ENCODE results near the gene SYCP1.
A peak's percentile ranks its signal among the peaks of the same experiment; 100 is the strongest.

Gene SYCP1

DNA sequence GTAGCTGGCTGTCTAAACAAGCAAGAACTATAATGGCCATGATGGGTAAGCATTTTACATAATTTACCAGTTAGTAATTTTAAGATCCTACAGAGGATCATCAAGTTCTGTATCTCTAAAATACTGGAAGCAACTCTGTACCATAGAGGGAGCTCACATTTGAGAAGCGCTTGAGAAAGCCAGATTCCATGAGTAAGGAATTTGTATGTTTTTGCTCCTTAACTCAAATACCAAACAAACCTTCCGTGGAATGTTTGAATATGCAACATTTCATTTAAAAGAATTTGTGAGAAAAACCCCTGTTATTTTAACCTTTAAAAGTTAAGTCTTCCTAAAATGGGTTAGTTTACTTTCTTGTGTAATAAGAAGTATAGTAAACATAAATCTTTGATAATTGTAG, 176.9 kb downstream of the SYCP1 start:
- H3K4me3 ChIP-seq: no peak overlapping the region
- TF ChIP-seq, protein P1, sequence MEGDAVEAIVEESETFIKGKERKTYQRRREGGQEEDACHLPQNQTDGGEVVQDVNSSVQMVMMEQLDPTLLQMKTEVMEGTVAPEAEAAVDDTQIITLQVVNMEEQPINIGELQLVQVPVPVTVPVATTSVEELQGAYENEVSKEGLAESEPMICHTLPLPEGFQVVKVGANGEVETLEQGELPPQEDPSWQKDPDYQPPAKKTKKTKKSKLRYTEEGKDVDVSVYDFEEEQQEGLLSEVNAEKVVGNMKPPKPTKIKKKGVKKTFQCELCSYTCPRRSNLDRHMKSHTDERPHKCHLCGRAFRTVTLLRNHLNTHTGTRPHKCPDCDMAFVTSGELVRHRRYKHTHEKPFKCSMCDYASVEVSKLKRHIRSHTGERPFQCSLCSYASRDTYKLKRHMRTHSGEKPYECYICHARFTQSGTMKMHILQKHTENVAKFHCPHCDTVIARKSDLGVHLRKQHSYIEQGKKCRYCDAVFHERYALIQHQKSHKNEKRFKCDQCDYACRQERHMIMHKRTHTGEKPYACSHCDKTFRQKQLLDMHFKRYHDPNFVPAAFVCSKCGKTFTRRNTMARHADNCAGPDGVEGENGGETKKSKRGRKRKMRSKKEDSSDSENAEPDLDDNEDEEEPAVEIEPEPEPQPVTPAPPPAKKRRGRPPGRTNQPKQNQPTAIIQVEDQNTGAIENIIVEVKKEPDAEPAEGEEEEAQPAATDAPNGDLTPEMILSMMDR (IDR thresholded peaks at IDR 0.05): no peak
- H3K27ac ChIP-seq: no peak overlapping the region
- DNase-seq (ENCODE audit: low spot score): no peak

DNA sequence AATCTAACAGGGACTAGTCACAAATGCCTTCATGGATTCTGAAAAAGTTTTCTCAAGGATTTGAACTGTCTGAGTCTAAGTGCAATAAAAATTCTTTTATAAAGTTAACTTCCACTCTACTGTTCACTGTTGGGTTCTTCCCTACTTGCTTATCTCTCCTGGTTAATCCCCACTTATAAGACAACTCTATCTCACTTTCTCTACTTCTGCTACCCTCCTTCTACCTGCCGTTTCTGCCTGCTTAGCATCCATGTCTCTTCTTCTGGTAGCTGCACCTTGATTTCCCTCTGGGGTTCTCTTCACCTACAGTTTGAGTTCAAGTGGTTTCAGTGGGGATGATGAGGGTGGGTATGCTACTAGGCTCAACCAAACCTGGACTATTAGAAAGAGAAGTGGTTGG, 181.0 kb downstream of the SYCP1 start:
- no peak for DNase-seq (ENCODE audit: low spot score)
- TF ChIP-seq, protein P1 (IDR thresholded peaks at IDR 0.05): no peak
- H3K4me3 ChIP-seq: no peak overlapping the region
- no peak overlapping the region for H3K27ac ChIP-seq

DNA sequence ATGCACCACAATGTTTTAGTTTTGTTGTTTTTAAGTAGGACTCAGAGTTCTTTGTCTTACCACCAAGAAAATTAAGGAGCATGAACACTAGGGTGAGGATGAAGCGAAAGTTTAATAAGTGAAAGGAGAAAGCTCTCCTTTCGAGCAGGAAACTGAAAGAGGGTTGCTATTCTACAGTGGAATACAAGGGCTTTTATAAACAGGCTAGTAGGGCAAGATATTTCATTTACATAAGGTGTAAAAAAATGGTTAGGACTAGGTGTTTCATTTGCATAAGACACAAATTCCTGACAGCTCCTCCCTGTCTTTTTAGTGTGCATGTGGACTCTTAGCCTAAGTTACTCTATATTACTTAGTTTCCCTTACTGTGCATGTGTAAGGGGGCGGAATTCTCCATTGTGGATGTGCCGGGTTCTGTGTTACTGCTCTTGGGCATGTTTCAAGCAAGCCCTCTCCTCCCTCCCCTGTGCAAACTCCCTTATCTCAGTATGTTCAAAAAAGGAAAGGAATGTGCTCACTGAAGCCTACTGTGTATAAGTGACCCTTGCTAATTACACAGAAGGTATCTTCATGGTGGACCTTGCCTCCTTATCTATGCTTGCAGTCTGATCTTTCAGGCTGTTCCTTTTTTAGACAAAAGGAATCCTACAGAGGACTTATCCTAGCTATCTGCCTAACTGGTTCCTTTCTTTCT, 182.3 kb downstream of the SYCP1 start:
- TF ChIP-seq, protein P1 (IDR thresholded peaks at IDR 0.05): no peak
- Histone ChIP-seq H3K27ac (peak overlapping the region in 1 of 2 donors; percentile 31), H3K4me3 (no peak overlapping the region)
- DNase-seq (ENCODE audit: low spot score): no peak

DNA sequence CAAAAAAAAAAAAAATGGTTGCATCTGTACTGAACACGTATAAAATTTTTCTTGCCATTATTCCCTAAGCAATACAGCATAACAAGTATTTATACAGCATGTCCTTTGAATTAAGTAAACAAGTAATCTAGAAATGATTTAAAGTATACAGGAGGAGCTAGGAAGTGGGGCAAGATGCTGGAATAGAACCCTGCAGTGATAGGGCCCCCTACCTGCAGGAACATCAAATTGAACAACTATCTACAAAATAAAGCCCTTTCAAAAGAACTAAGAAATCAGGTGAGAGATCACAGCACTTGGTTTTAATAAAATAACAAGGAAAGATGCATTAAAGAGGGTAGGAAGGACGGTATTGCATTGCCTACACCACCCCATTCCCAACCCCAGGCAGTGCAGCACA, 185.8 kb downstream of the SYCP1 start:
- DNase-seq (ENCODE audit: low spot score): no peak
- Histone ChIP-seq H3K4me3 (no peak overlapping the region), H3K27ac (no peak overlapping the region)
- TF ChIP-seq, protein P1 (IDR thresholded peaks at IDR 0.05): no peak

DNA sequence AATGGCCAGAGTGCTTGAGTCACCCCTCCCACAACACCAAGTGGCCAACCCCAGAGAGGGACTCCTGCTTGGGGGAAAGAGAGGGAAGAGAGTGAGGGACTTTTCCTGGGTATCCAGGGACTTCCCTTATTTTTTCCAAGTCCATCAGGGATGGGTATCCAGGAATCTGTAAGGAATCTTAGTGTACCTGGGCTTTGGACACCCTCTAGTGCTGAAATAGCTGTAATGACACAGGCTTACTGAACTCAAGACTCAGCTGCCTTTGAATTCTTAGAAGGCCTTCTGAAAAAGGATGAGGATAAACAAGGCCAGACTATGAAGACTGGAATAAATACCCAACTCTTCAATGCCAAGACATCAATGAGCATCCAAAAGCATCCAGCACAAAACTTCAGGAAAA, 187.0 kb downstream of the SYCP1 start:
- DNase-seq (ENCODE audit: low spot score): no peak
- Histone ChIP-seq H3K27ac (no peak overlapping the region), H3K4me3 (no peak overlapping the region)
- TF ChIP-seq, protein P1 (IDR thresholded peaks at IDR 0.05): no peak
